Activated CD4-positive, alpha-beta T cell treated with anti-CD3 and anti-CD28 coated beads for 4 hours (primary cell): Measurements from ENCODE around the gene TARS2.

Source experiments
- DNase-seq, 2 donors: peaks; one replicate each; pipeline ENCODE4 v3.0.0-alpha.2; 2020

The TARS2 gene

GRCh38 chr1:150486966-150487762 lies at the start of gene TARS2:
Gene TARS2, plus strand, starts transcription at chr1:150487419. Its CDS starts 32 bp downstream, at chr1:150487451.
- DNase-seq: peak; percentile 89 to 97

DNA sequence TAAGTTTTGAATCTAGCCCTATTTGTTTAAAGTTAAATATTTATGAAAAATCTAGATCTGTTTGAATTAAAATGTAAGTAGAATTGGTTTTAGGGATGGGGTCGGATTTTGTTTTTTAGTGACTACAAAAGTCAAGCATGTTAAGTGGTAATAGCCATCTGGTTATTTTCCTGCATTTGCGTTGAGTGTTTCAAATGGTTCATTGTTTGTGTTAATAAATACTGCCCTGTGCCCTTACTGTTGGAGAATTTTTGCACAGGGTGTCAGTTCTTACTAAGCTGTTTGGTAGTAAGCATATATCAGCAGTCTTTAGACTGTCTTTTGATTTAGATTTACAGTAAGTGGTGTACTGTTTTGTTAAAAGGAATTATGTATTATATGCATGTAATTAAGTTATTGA lies 46.1 kb upstream of the TARS2 start:
- DNase-seq: no peak

DNA sequence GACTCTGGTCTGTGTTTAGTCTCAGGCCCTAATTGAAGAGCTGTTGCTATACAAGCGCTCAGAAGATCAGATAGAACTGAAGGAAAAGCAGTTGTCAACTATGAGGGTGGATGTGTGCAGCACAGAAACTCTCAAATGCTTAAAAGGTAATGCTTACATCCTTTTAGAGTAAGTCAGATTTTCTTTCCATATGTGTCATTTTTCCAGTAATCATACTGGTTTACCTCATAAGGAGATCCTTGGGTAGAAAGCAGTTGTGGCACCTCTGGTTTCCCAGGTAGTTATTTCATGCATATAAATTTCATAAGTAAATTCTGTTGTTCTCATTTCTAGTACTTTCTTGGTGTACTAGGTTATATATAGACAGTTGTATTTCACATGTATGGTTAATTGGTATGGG lies 43.0 kb upstream of the TARS2 start:
- DNase-seq: no peak

DNA sequence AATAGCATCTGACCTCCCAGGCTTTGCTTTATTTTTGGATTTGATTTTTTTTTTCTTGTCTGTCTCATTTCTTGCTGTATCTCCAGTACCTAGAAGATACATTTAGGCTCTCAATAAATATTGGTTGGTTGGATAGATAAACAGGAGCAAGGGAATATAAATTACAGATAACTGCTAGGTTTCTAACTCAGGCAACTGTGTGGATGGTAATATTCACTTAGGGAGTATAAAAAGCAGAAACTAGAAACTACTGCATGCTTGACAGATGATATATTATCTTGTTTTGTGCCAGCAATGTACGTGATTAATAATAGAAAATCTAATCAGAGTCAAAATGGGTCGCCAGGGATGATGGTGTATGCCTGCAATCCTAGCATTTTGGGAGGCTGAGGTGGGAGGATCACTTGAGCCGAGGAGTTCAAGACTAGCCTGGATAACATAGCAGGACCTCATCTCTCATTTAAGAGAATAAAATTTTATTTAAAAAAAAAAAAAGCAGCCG lies 31.0 kb upstream of the TARS2 start:
- no peak for DNase-seq

DNA sequence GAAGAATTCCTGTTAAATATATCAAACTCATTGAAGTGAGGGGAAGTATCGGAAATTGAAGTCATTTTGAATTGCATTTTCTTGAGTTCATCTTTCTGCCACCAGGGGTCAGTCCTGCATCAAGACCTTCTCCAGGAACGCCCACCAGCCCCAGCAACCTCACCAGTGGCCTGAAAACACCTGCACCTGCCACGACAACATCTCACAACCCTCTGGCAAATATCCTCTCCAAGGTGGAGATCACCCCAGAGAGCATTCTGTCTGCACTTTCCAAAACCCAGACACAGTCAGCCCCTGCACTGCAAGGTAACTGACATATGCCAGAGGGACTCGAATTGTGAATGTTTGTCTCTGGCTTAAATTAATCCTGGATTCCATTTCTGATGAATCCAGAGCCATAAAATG lies 22.8 kb upstream of the TARS2 start:
- DNase-seq: peak; percentile 77 to 80

DNA sequence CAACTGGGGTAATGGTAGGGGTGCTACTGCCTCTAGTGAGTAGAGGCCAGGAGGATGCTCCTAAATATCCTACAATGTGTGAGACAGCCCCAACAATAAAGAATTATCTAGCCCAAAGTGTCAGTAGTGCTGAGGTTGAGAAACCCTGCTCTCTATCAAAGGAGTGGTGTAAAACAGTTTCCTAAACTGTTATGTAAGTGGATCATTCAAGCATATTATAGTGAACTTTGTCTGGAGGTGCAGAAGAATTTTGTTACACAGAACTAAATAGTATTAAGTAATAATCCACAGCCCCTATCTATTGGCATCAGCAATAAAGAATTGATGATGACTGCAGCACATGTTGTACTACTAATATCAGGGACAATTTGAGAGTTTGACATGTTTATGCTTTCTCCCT lies 20.3 kb upstream of the TARS2 start:
- no peak for DNase-seq

- DNase-seq: no peak
These were observed 17.9 kb upstream of the TARS2 start for GRCh38 chr1:150469291-150469690.

DNA sequence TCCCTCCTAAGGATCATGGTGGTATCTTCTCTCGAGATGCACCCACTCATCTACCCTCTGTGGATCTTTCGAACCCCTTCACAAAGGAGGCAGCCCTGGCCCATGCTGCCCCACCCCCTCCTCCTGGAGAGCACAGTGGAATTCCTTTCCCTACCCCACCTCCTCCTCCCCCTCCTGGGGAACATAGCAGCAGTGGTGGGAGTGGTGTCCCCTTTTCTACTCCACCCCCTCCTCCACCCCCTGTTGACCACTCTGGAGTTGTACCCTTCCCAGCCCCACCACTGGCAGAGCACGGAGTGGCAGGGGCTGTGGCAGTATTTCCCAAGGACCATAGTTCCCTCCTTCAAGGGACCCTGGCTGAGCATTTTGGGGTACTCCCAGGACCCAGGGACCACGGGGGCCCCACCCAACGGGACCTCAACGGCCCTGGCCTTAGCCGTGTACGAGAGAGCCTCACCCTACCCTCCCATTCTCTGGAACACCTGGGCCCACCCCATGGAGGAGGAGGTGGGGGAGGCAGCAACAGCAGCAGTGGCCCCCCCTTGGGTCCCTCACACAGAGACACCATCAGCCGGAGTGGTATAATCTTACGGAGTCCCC lies 14.5 kb upstream of the TARS2 start:
- no peak for DNase-seq

- DNase-seq: no peak
These were observed 13.6 kb upstream of the TARS2 start for GRCh38 chr1:150473659-150474058.

DNA sequence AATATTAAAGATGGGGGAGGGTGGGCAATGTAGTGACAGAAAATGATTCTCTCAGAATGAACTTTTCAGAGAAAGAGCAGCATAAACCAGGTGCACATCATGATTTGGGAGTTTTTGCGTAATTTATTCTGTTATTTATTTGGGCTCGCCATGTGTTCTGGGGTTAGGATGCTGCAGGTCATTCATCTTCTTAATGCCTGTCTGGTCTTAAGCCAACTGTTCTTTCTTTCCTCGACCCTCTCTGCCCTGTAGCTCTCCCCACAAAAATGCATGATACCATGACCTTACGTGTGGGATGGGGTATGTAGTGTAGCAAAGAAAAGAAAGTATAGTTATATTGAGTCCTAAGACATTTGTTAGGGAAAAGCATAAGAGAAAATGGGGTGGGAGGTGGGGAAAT lies 12.3 kb upstream of the TARS2 start:
- no peak for DNase-seq

GRCh38 chr1:150476754-150477153 lies 10.5 kb upstream of the TARS2 start:
- no peak for DNase-seq

DNA sequence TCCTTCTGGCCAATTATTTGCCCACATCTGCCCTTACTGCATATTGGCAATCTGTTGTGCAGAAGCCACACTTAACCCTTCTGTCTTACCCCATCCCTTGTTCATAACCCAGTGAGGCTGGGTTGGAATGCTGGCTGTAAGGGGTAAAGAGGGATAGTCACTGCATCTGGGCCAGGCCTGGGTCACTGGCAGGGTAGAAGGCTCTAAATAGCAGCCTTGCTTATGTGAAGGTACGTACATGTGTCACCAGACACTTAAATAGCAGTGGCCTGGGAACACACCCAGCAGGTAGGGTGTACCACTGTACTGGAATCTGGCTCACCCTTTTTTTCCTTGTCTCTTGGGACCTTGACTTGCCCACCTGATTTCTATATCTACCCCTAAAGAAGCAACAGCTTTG lies 9.9 kb upstream of the TARS2 start:
- DNase-seq: no peak

DNA sequence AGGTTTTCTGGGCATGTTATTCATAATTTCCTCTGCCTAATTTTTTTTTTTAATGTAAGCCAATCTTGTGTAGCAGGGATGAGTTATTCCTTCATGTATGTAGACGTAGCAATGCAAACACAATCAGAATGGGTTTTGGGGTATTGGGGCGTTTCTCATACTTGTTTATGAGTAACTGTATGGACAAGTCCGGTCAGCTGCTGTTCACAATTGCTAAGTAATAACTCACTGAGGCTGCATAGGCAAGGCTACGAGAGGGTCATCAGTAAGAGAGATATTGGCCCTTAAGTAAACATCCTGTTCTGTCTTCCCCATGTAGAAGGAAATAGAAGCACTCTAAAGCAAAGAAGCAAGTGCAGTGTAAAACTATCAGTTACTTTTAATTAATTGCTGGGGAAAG lies 9.5 kb upstream of the TARS2 start:
- DNase-seq: no peak

GRCh38 chr1:150479370-150479769 lies 7.8 kb upstream of the TARS2 start:
- DNase-seq: no peak

GRCh38 chr1:150479927-150480352 lies 7.3 kb upstream of the TARS2 start:
- DNase-seq: no peak

GRCh38 chr1:150484431-150484830 lies 2.8 kb upstream of the TARS2 start:
- DNase-seq: no peak

DNA sequence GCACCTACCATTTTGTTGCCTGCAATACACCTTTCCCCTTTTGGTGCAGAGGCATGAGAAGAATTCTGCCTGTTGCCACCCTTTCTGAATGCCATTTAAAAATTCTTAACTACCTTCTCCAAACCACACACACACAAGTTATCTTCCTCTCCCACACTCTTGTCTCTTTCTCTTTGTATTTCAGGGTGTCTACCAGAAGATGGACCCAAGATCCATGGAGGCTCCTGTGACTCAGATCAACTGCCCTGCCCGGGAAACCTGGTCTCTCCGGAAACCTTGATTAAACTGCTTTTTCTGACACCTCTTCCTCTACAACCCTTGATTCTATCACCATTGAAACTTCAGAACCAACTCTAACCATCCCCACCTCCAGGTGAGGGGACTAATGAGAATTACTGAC lies 2.4 kb upstream of the TARS2 start:
- no peak for DNase-seq

DNA sequence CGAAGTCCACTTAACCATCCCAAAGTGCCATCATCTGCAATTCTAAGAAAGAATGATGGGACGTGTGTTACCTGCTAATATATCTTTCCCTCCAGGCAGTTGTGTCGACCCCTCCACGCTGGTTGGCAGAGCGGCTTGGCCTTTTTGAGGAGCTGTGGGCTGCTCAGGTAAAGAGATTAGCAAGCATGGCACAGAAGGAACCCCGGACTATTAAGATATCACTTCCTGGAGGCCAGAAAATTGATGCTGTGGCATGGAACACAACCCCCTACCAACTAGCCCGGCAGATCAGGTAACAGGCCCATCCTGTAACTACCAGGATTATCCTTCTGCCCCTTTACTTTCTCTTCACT lies 520 bp downstream of the TARS2 start:
- no peak for DNase-seq

- no peak for DNase-seq
These were observed 6.0 kb downstream of the TARS2 start for GRCh38 chr1:150493175-150493574.

- DNase-seq: no peak
These were observed 11.1 kb downstream of the TARS2 start for GRCh38 chr1:150498342-150498741.

DNA sequence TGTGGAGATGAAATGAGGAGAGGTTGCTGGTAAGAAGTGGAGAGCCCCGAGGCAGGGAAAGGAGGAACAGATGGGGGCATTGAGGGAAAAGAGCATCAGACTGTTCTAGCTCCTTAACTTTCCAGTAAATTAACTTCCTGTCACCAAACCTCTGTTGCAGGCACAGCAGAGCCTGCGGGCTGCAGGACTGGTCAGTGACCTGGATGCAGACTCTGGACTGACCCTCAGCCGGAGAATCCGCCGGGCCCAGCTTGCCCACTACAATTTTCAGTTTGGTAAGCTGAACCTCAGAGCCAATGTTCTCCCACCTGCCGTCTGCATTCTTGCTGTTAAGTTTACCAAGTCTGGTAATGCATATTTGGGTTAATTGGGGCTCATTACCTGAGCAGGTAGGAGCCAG lies 18.2 kb downstream of the TARS2 start:
- no peak for DNase-seq

GRCh38 chr1:150507912-150508864 lies 21.0 kb downstream of the TARS2 start, which contains the start of gene ECM1:
Gene ECM1, plus strand, starts transcription at chr1:150508109. Its CDS starts 101 bp downstream, at chr1:150508210.
- DNase-seq: no peak

DNA sequence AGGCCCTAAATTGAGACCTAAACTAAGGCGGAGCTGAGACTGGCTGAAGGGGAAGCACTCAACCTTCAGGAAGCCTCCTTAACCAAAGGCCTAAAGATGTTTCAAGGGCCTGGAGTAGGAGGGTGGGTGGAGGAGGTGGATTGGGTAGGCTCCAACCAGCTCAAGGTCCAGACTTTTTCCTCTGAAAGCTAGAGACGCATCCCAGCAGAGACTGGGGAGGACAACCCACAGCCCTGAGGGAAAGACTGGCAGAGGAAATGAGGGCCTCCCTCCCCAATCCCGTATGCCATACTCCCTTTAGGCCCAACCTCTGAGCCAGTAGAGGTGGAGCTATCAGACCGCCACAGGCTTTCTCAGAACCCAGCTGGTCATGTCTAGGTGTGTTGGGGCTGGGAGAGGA lies 21.8 kb downstream of the TARS2 start:
- DNase-seq: no peak
